HPDE6-E6E7 (cell line): Measurements from ENCODE around the gene ZNF91.
"Not testable (repeated sequence)": the region's sequence is repeated elsewhere in the genome, so short reads cannot be mapped to it uniquely, and the experiment has no call there.

Experiments used
- DNase-seq: peaks from one replicate; pipeline ENCODE4 v3.0.0; 2011; ENCODE audit warnings: missing footprints; ENCODE audit errors: extremely low spot score

ZNF91 gene

GRCh38 chr19:23318941-23319340 lies 76.3 kb downstream of the ZNF91 start:
- DNase-seq: not testable (repeated sequence)

- no peak for DNase-seq
These were observed 77.1 kb downstream of the ZNF91 start for GRCh38 chr19:23318143-23318542.

GRCh38 chr19:23315286-23315685 lies 80.0 kb downstream of the ZNF91 start:
- DNase-seq: no peak

- DNase-seq: no peak
These were observed 80.6 kb downstream of the ZNF91 start for GRCh38 chr19:23314505-23315251.

- no peak for DNase-seq
These were observed 82.1 kb downstream of the ZNF91 start for GRCh38 chr19:23313196-23313595.

- peak; percentile 20 for DNase-seq
These were observed 82.8 kb downstream of the ZNF91 start for GRCh38 chr19:23312515-23312914.

GRCh38 chr19:23311551-23311950 lies 83.7 kb downstream of the ZNF91 start:
- no peak for DNase-seq

GRCh38 chr19:23310729-23311211 lies 84.5 kb downstream of the ZNF91 start:
- peak; percentile 42 for DNase-seq

- DNase-seq: no peak
These were observed 85.3 kb downstream of the ZNF91 start for GRCh38 chr19:23309926-23310325.

- DNase-seq: peak; percentile 16
These were observed 89.7 kb downstream of the ZNF91 start for GRCh38 chr19:23305555-23305954.

GRCh38 chr19:23304238-23304637 lies 91.0 kb downstream of the ZNF91 start:
- DNase-seq: no peak

GRCh38 chr19:23294141-23294540 lies 101.1 kb downstream of the ZNF91 start:
- no peak for DNase-seq

GRCh38 chr19:23289966-23290365 lies 105.3 kb downstream of the ZNF91 start:
- DNase-seq: not testable (repeated sequence)
